ENCODE results near the gene ALDH1L1.

DNA sequence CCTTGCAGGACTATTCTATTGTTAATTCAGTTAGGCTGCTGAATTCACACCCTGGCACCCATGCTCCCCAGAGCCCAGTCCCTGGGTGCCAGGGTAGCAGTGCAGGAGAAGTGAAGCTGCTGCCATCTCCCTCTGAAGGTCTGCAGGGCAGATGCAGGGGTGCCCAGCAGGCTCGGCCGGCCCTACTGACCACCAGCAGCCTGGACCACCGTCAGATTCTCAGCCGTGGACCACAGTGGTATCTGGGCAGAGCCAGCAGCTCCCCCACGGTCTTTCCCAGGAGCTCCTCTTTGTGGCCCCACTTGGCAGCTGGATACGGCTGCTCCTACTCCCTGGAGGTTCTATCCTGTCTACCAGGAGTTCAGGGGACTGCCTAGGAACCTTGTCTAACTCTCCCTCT is 46.8 kb downstream of the ALDH1L1 start:
- TF ChIP-seq, protein P1, sequence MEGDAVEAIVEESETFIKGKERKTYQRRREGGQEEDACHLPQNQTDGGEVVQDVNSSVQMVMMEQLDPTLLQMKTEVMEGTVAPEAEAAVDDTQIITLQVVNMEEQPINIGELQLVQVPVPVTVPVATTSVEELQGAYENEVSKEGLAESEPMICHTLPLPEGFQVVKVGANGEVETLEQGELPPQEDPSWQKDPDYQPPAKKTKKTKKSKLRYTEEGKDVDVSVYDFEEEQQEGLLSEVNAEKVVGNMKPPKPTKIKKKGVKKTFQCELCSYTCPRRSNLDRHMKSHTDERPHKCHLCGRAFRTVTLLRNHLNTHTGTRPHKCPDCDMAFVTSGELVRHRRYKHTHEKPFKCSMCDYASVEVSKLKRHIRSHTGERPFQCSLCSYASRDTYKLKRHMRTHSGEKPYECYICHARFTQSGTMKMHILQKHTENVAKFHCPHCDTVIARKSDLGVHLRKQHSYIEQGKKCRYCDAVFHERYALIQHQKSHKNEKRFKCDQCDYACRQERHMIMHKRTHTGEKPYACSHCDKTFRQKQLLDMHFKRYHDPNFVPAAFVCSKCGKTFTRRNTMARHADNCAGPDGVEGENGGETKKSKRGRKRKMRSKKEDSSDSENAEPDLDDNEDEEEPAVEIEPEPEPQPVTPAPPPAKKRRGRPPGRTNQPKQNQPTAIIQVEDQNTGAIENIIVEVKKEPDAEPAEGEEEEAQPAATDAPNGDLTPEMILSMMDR (IDR thresholded peaks at IDR 0.05; ENCODE audit: insufficient read depth, low read length, poor library complexity, severe bottlenecking) = no peak
- no peak for TF ChIP-seq EZH2phosphoT487 (conservative IDR thresholded peaks at IDR 0.05; ENCODE audit: low read length)

All from SU-DHL-6 (cell line).